Endothelial cell (in vitro differentiated cells): Measurements from ENCODE around the gene GCNA. TPM values are rescaled to one million over a fixed set of nuclear protein-coding genes. Genes with fewer than 3 reads are reported as not detected.

Experiments
- DNase-seq: peaks from one replicate; pipeline ENCODE4 v3.0.0; 2021; ENCODE audit warnings: low spot score
- H3K27ac Mint-ChIP-seq: one replicate; pipeline ENCODE4 v1.8.0; 2021; ENCODE audit warnings: mixed read lengths, inconsistent platforms; ENCODE audit not compliant: unreplicated experiment
- H3K27me3 Mint-ChIP-seq: one replicate; pipeline ENCODE4 v1.8.0; 2021; ENCODE audit warnings: mild to moderate bottlenecking, moderate library complexity, mixed read lengths, inconsistent platforms; ENCODE audit not compliant: unreplicated experiment
- H3K36me3 Mint-ChIP-seq: one replicate; pipeline ENCODE4 v1.8.0; 2021; ENCODE audit warnings: mild to moderate bottlenecking, low read depth, mixed read lengths, inconsistent platforms; ENCODE audit not compliant: unreplicated experiment
- H3K4me1 Mint-ChIP-seq: one replicate; pipeline ENCODE4 v1.8.0; 2021; ENCODE audit warnings: mild to moderate bottlenecking, mixed read lengths, inconsistent platforms; ENCODE audit not compliant: unreplicated experiment
- H3K4me3 Mint-ChIP-seq: one replicate; pipeline ENCODE4 v1.8.0; 2021; ENCODE audit warnings: mild to moderate bottlenecking, mixed read lengths, inconsistent platforms; ENCODE audit not compliant: unreplicated experiment
- H3K9me3 Mint-ChIP-seq: one replicate; pipeline ENCODE4 v1.8.0; 2021; ENCODE audit warnings: mixed read lengths, inconsistent platforms; ENCODE audit not compliant: unreplicated experiment
- CTCF ChIP-seq: fragments of 200-600 bp; sonication (generic); IDR thresholded peaks from one replicate; pipeline ENCODE4 v1.5.0; 2021; ENCODE audit warnings: antibody characterized with exemption; ENCODE audit not compliant: unreplicated experiment
- total RNA-seq: library from RNA; stranded (reverse); fragmentation: NEBNext Ultra II Directional; extraction: Animal tissue kit (Norgen Biotek cat#: 25700); gene quantifications from one replicate; pipeline ENCODE4 v1.2.1, GENCODE V29; 2021; ENCODE audit not compliant: unreplicated experiment

GCNA gene
- total RNA-seq, 1 donor from 2014 or later, result 3.0 TPM

DNA sequence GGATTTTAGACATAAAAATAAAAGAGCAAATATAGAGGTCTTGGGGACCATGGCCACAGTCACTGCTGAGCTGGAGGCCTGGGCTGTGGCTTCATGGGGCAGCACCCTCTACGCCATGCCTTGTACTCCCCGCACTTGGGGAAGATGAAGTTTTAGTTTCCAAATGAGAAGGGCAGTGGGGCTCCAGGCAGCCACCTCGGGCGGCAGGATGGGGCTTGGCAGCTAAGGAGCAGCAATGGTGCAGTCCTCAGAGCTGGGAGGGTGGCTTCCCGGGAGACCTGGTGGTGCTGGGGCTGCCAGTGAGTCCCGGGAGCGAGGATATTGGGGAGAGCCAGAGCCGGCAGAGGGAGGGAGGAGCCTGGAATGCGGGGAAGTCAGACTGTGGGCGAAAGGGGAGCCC lies 37.7 kb downstream of the GCNA start:
- Mint-ChIP-seq H3K4me3 (no peak overlapping the region), H3K27me3 (peaks cover 2% of the 10 kb centered on the region), H3K36me3 (peaks cover 35% of the 10 kb centered on the region), H3K4me1 (peaks cover 17% of the 10 kb centered on the region), H3K27ac (no peak overlapping the region), H3K9me3 (no peaks in the 10 kb centered on the region)
- DNase-seq, result no peak
- TF ChIP-seq CTCF, result no peak

DNA sequence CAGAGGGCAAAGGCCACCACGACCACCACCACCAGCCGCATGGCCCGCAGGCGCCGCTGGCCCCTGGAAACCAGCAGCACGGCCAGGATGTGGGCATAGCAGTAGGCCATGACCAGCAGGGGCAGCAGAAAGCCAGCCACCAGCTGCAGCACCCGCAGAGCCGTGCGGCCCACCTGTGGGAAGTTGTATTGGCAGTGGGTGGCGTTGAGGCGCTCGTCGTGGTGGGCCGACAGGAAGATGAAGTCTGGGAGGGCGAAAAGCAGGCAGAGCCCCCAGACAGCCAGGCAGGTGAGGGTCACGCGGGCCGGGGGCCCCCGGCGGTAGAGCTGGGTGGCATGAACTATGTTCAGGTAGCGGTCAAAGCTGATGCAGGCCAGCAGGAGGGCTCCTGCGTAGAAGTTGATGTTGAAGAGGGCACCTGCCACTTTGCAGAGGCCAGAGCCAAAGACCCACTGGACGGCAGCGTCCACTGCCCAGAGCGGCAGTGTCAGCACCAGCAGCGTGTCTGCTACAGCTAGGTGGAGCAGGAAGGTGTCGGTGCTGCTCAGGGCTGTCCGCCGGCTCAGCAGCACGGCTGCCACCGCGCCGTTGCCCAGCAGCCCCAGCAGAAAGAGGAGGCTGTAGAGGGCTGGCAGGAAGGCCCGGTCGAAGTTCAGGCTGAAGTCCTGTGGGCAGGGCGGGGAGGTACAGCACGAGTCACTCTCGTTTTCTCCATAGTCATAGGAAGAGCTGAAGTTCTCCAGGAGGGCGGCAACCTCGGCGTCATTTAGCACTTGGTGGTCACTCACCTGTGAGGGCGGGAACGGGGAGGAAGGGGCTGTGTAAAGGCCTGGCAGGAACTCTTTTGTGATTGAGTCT lies 38.7 kb downstream of the GCNA start:
- Mint-ChIP-seq H3K27ac (no peak overlapping the region), H3K9me3 (no peaks in the 10 kb centered on the region), H3K4me1 (peaks cover 19% of the 10 kb centered on the region), H3K4me3 (no peak overlapping the region), H3K27me3 (peaks cover 2% of the 10 kb centered on the region), H3K36me3 (peaks cover 27% of the 10 kb centered on the region)
- TF ChIP-seq CTCF, result no peak
- DNase-seq, result no peak

- Mint-ChIP-seq H3K4me1 (peaks cover 21% of the 10 kb centered on the region), H3K4me3 (no peak overlapping the region), H3K27ac (peak overlapping the region; percentile 24), H3K27me3 (peaks cover 2% of the 10 kb centered on the region), H3K9me3 (no peaks in the 10 kb centered on the region), H3K36me3 (peaks cover 21% of the 10 kb centered on the region)
- no peak for TF ChIP-seq CTCF
- DNase-seq, result no peak
Measured at GRCh38 chrX:71617742-71618141, 39.5 kb downstream of the GCNA start.

DNA sequence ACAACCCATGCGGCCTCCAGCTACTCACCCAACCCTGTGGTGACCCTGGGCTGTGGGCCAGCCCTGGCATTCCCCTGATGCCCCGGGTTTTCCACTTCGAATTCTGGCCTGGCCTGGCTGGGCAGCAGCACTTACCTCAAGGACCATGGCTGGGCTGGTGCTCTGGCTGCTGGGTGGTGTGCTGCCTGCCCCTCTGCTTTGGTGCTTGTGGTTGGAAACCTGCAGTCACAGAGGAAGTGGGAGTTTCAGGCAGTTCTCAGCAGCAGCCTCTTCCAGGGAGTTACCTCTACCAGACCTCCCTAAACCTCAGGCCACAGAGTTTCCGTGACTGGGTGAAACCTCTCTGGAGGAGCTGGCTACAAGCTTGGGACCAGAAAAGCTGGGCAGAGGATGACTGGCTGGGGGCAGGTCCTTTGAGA lies 40.1 kb downstream of the GCNA start, which contains the start of gene CXCR3:
CXCR3 (minus strand) TSS at position 209 of the 419 bp plus-strand sequence; CDS start at position 147, 62 bp downstream.
- peaks cover 2% of the 10 kb centered on the region for H3K27me3 Mint-ChIP-seq
- peaks cover 18% of the 10 kb centered on the region for H3K36me3 Mint-ChIP-seq
- TF ChIP-seq CTCF, result no peak
- H3K4me1 Mint-ChIP-seq, result peaks cover 20% of the 10 kb centered on the region
- H3K9me3 Mint-ChIP-seq, result no peaks in the 10 kb centered on the region
- no peak within 1 kb of the TSS for H3K4me3 Mint-ChIP-seq
- peak within 1 kb of the TSS; percentile 24 for H3K27ac Mint-ChIP-seq
- no peak for DNase-seq

- Mint-ChIP-seq H3K4me3 (no peak overlapping the region), H3K27me3 (peaks cover 2% of the 10 kb centered on the region), H3K9me3 (no peaks in the 10 kb centered on the region), H3K4me1 (peaks cover 20% of the 10 kb centered on the region), H3K36me3 (peaks cover 13% of the 10 kb centered on the region), H3K27ac (no peak overlapping the region)
- TF ChIP-seq CTCF, result no peak
- no peak for DNase-seq
Measured at GRCh38 chrX:71618787-71619186, 40.5 kb downstream of the GCNA start.
